Sigmoid colon (tissue), 7 donors: ENCODE measurements around the gene TSPEAR. TPM values are rescaled to one million over a fixed set of nuclear protein-coding genes. Genes with fewer than 3 reads are reported as not detected.

Experiments used
- DNase-seq: peaks from one replicate; pipeline ENCODE4 v3.0.0-alpha.2; 2019
- H3K27ac ChIP-seq, 4 donors: fragments of 200-600 bp; sonication (generic); one replicate each; pipeline ENCODE4 v1.5.1; 2016 to 2019; ENCODE audit warnings: mild to moderate bottlenecking in 1 of 4
- H3K27me3 ChIP-seq, 3 donors: fragments of 200-600 bp; sonication (generic); one replicate each; pipeline ENCODE4 v1.5.1; 2019; ENCODE audit warnings: mild to moderate bottlenecking in 1 of 3
- H3K36me3 ChIP-seq, 4 donors: fragments of 200-600 bp; sonication (generic); one replicate each; pipeline ENCODE4 v1.5.1; 2016 to 2019
- H3K4me1 ChIP-seq, 4 donors: fragments of 200-600 bp; sonication (generic); one replicate each; pipeline ENCODE4 v1.5.1; 2017 to 2019
- H3K4me3 ChIP-seq, 4 donors: fragments of 200-600 bp; sonication (generic); one replicate each; pipeline ENCODE4 v1.5.1; 2017 to 2019; ENCODE audit warnings: mild to moderate bottlenecking in 2 of 4, moderate library complexity in 1 of 4
- H3K9me3 ChIP-seq, 4 donors: fragments of 200-600 bp in 3 of 4; sonication (generic) in 3 of 4; one replicate each; pipeline versions ENCODE4 v1.5.1 to v1.6.1; 2013 to 2019
- CTCF ChIP-seq, 4 experiments: fragments of 450-650 bp in 3 of 4; fragments of 200-600 bp in 1 of 4; IDR thresholded peaks; one replicate each; pipeline ENCODE4 v1.5.1; 2016 to 2019; ENCODE audit warnings: antibody characterized with exemption in 4 of 4, mild to moderate bottlenecking in 3 of 4, moderate library complexity in 2 of 4
- EP300 ChIP-seq, 4 donors: sonication (generic); formaldehyde crosslinking; IDR thresholded peaks; one replicate each; pipeline ENCODE4 v1.6.1; 2017; ENCODE audit warnings: antibody characterized with exemption in 4 of 4
- POLR2A ChIP-seq, 2 donors: fragments of 450-650 bp; IDR thresholded peaks; one replicate each; pipeline ENCODE4 v1.6.1; 2016; ENCODE audit warnings: antibody characterized with exemption in 2 of 2, mild to moderate bottlenecking in 2 of 2, moderate library complexity in 2 of 2
- POLR2AphosphoS5 ChIP-seq, 4 donors: sonication (generic); formaldehyde crosslinking; IDR thresholded peaks; one replicate each; pipeline ENCODE4 v1.6.1; 2017; ENCODE audit warnings: antibody characterized with exemption in 4 of 4
- WGBS, 2 donors: extraction: QIAGEN DNeasy Blood & Tissue Kit; methylation state at CpG; one replicate each; pipeline ENCODE4 v1.1.7; 2013; 5-methylcytosine and 5-hydroxymethylcytosine counted together
- intact Hi-C: fragments of 100-400 bp; cut with DNase I; formaldehyde crosslinking; loops from one replicate; pipeline ENCODE4 v1.15.1; 2023
- polyA plus RNA-seq, 3 donors: library from polyadenylated mRNA; stranded (reverse); fragments of 200-250 nt; gene quantifications; one replicate each; pipeline ENCODE4 v1.2.3, GENCODE V29; 2013
- total RNA-seq, 4 donors: library from RNA; depleted of rRNA; stranded (reverse); fragments of >200 nt; gene quantifications; one replicate each; pipeline ENCODE4 v1.1.0, GENCODE V29; 2016
- donor health status: healthy with polysubstance abuse.
- donor health status: Bipolar disorder and iron deficiency.
- donor health status: healthy.

The TSPEAR gene
- total and polyA plus RNA-seq, 7 donors: under 0.01 to 0.20 TPM; not detected in 5

- Histone ChIP-seq H3K36me3 (no peaks in the 10 kb centered on the region), H3K27me3 (peaks cover 0 to 4% (median 0%) of the 10 kb centered on the region in 3 donors), H3K9me3 (peaks cover 0 to 3% (median 0%) of the 10 kb centered on the region in 4 donors), H3K27ac (no peak overlapping the region), H3K4me3 (no peak overlapping the region), H3K4me1 (no peaks in the 10 kb centered on the region)
- WGBS, 2 donors: 88 to 89% methylated on average over 18 of the region's 18 CpGs
- DNase-seq: no peak
- intact Hi-C loops: no loop called here
- no peak for TF ChIP-seq EP300 (IDR thresholded peaks at IDR 0.05)
- TF ChIP-seq POLR2A (IDR thresholded peaks at IDR 0.05): no peak
- no peak for TF ChIP-seq POLR2AphosphoS5 (IDR thresholded peaks at IDR 0.05)
- TF ChIP-seq CTCF (IDR thresholded peaks at IDR 0.05): no peak
Observed at GRCh38 chr21:44567481-44568171, 143.7 kb downstream of the TSPEAR start.

- no peak for DNase-seq
- 10 to 31% methylated on average over 1 of the region's 1 CpG for WGBS, 2 donors
- intact Hi-C loops: no loop called here
- peaks cover 0 to 3% (median 0%) of the 10 kb centered on the region in 4 donors for H3K9me3 ChIP-seq
- no peak overlapping the region for H3K27ac ChIP-seq
- no peaks in the 10 kb centered on the region for H3K27me3 ChIP-seq
- H3K4me3 ChIP-seq: no peak overlapping the region
- no peaks in the 10 kb centered on the region for H3K36me3 ChIP-seq
- H3K4me1 ChIP-seq: no peaks in the 10 kb centered on the region
- no peak for TF ChIP-seq POLR2A (IDR thresholded peaks at IDR 0.05)
- no peak for TF ChIP-seq CTCF (IDR thresholded peaks at IDR 0.05)
- TF ChIP-seq EP300 (IDR thresholded peaks at IDR 0.05): no peak
- no peak for TF ChIP-seq POLR2AphosphoS5 (IDR thresholded peaks at IDR 0.05)
Observed at GRCh38 chr21:44566403-44566802, 145.0 kb downstream of the TSPEAR start.

- Histone ChIP-seq H3K36me3 (no peaks in the 10 kb centered on the region), H3K27ac (no peak overlapping the region), H3K27me3 (no peaks in the 10 kb centered on the region), H3K9me3 (no peaks in the 10 kb centered on the region), H3K4me1 (no peaks in the 10 kb centered on the region), H3K4me3 (no peak overlapping the region)
- WGBS, 2 donors: 0 to 37% methylated on average over 1 of the region's 1 CpG
- TF ChIP-seq POLR2A (IDR thresholded peaks at IDR 0.05) (no peak), EP300 (IDR thresholded peaks at IDR 0.05) (no peak), POLR2AphosphoS5 (IDR thresholded peaks at IDR 0.05) (no peak), CTCF (IDR thresholded peaks at IDR 0.05) (no peak)
- intact Hi-C loops: no loop called here
- DNase-seq: no peak
Observed at GRCh38 chr21:44564886-44565598, 146.3 kb downstream of the TSPEAR start.

GRCh38 chr21:44564099-44564498, 147.3 kb downstream of the TSPEAR start:
- peaks cover 0 to under 1% (median 0%) of the 10 kb centered on the region in 3 donors for H3K27me3 ChIP-seq
- H3K4me3 ChIP-seq: no peak overlapping the region
- H3K9me3 ChIP-seq: no peaks in the 10 kb centered on the region
- TF ChIP-seq POLR2AphosphoS5 (IDR thresholded peaks at IDR 0.05): no peak
- TF ChIP-seq POLR2A (IDR thresholded peaks at IDR 0.05): no peak
- TF ChIP-seq EP300 (IDR thresholded peaks at IDR 0.05): no peak
- TF ChIP-seq CTCF (IDR thresholded peaks at IDR 0.05): no peak
- H3K4me1 ChIP-seq: no peaks in the 10 kb centered on the region
- WGBS, 2 donors: 93 to 95% methylated on average over 1 of the region's 1 CpG
- no peak overlapping the region for H3K27ac ChIP-seq
- DNase-seq: no peak
- H3K36me3 ChIP-seq: no peaks in the 10 kb centered on the region
- intact Hi-C loops: no loop called here
